Neural progenitor cell (in vitro differentiated cells): ENCODE data around the gene FOXN3.

Experiments
- CTCF ChIP-seq: fragments of 200-600 bp; sonication (generic); IDR thresholded peaks from 2 replicates; pipeline ENCODE4 v1.5.1; 2017; ENCODE audit warnings: antibody characterized with exemption, mild to moderate bottlenecking
- EZH2phosphoT487 ChIP-seq: fragments of 200-600 bp; sonication (generic); IDR thresholded peaks from 2 replicates; pipeline ENCODE4 v1.6.1; 2017; ENCODE audit warnings: antibody characterized with exemption

GRCh38 chr14:89397569-89398230, 19.3 kb downstream of the FOXN3 start:
- TF ChIP-seq CTCF: no peak
- no peak for TF ChIP-seq EZH2phosphoT487
